GM12874 (cell line): ENCODE measurements around the gene MAST2.

Experiments
- TF ChIP-seq, protein P1 (sequence below): IDR thresholded peaks from 2 replicates; pipeline ENCODE4 v1.5.1; 2011; ENCODE audit warnings: low read depth, mild to moderate bottlenecking, control low read depth, low read length, moderate library complexity; ENCODE audit not compliant: insufficient read depth

Gene MAST2

DNA sequence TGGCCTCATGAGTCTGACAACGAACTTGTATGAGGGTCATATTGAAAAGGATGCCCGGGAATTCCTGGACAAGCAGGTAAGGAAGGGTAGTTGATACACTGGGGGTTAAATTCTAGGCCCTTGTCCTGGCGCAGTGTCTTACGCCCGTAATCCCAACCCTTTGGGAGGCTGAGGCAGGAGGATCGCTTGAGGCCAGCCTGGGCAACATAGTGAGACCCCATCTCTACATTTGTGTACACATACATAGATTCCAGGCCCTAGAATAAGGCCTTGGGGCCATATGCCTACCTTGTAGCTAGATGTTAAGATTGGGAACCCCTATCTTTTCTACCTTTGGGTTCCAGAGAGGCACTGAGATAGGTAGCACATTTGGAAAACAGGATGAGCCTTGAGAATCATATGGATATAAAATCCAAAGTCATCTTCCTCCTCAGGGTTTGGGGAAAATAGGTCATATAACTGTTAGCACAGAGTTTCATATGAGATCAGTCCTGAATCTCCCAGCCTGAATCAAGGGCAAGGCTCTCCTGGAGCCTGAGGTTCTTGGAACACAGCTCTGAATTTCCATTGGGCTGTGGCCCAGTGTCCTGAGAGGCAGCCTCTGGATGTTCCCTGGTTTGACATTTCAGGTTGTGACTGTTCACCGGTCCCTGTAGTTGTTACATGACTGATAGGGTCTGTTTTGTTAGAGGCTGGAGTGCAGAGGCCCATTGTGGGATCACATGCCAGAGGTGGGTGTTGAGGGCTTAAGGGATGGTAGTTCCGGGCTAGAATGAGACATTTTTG is 224.6 kb downstream of the MAST2 start:
- TF ChIP-seq, protein P1, sequence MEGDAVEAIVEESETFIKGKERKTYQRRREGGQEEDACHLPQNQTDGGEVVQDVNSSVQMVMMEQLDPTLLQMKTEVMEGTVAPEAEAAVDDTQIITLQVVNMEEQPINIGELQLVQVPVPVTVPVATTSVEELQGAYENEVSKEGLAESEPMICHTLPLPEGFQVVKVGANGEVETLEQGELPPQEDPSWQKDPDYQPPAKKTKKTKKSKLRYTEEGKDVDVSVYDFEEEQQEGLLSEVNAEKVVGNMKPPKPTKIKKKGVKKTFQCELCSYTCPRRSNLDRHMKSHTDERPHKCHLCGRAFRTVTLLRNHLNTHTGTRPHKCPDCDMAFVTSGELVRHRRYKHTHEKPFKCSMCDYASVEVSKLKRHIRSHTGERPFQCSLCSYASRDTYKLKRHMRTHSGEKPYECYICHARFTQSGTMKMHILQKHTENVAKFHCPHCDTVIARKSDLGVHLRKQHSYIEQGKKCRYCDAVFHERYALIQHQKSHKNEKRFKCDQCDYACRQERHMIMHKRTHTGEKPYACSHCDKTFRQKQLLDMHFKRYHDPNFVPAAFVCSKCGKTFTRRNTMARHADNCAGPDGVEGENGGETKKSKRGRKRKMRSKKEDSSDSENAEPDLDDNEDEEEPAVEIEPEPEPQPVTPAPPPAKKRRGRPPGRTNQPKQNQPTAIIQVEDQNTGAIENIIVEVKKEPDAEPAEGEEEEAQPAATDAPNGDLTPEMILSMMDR, result no peak

DNA sequence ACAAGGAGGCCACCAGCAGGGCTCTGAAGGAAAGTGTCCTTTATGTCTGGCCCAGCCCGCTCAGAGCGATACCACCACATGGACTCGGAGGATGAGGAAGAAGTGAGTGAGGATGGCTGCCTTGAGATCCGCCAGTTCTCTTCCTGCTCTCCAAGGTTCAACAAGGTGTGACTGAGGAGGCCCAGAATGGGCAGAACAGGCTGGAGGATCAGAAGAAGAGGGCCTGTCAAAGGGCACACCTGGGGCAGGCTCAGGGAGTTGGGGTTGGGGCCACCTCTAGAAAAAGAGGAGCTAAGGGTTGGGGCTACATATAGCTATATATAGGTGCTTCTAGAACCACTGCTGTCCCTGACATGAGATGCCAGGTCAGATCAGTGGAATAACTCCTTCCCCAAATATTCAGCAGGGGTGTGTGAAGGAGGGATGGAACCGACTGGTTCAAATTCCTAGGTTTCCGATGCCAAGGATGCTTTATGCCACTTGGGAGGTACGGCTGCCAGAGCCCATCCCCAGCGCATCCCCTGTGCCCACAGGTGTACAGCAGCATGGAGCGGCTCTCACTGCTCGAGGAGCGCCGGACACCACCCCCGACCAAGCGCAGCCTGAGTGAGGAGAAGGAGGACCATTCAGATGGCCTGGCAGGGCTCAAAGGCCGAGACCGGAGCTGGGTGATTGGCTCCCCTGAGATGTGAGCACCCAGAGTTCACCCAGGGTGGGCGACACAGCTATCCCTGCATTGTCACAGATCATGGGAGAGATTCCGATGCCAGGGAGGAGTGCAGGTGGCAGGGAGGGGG is 226.9 kb downstream of the MAST2 start:
- TF ChIP-seq, protein P1, result no peak

DNA sequence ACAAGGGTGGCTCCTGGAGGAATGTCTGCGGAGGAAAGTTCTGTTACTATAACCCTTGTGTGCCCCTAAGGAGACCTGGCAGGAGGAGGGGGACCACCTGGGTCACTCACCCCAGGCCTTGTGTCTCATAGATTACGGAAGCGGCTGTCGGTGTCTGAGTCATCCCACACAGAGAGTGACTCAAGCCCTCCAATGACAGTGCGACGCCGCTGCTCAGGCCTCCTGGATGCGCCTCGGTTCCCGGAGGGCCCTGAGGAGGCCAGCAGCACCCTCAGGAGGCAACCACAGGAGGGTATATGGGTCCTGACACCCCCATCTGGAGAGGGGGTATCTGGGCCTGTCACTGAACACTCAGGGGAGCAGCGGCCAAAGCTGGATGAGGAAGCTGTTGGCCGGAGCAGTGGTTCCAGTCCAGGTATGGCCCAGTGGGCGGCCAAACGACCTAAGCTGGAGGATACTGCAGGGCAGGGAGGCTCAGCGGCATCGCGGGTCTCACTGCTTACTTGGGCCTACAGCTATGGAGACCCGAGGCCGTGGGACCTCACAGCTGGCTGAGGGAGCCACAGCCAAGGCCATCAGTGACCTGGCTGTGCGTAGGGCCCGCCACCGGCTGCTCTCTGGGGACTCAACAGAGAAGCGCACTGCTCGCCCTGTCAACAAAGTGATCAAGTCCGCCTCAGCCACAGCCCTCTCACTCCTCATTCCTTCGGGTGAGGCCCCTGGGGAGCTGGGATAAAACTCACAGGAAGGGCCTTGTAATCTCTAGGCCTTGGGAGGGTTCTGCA is 227.7 kb downstream of the MAST2 start:
- TF ChIP-seq, protein P1, result no peak

DNA sequence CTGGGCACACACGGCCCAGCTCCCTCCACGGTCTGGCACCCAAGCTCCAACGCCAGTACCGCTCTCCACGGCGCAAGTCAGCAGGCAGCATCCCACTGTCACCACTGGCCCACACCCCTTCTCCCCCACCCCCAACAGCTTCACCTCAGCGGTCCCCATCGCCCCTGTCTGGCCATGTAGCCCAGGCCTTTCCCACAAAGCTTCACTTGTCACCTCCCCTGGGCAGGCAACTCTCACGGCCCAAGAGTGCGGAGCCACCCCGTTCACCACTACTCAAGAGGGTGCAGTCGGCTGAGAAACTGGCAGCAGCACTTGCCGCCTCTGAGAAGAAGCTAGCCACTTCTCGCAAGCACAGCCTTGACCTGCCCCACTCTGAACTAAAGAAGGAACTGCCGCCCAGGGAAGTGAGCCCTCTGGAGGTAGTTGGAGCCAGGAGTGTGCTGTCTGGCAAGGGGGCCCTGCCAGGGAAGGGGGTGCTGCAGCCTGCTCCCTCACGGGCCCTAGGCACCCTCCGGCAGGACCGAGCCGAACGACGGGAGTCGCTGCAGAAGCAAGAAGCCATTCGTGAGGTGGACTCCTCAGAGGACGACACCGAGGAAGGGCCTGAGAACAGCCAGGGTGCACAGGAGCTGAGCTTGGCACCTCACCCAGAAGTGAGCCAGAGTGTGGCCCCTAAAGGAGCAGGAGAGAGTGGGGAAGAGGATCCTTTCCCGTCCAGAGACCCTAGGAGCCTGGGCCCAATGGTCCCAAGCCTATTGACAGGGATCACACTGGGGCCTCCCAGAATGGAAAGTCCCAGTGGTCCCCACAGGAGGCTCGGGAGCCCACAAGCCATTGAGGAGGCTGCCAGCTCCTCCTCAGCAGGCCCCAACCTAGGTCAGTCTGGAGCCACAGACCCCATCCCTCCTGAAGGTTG is 231.4 kb downstream of the MAST2 start:
- TF ChIP-seq, protein P1, result no peak

DNA sequence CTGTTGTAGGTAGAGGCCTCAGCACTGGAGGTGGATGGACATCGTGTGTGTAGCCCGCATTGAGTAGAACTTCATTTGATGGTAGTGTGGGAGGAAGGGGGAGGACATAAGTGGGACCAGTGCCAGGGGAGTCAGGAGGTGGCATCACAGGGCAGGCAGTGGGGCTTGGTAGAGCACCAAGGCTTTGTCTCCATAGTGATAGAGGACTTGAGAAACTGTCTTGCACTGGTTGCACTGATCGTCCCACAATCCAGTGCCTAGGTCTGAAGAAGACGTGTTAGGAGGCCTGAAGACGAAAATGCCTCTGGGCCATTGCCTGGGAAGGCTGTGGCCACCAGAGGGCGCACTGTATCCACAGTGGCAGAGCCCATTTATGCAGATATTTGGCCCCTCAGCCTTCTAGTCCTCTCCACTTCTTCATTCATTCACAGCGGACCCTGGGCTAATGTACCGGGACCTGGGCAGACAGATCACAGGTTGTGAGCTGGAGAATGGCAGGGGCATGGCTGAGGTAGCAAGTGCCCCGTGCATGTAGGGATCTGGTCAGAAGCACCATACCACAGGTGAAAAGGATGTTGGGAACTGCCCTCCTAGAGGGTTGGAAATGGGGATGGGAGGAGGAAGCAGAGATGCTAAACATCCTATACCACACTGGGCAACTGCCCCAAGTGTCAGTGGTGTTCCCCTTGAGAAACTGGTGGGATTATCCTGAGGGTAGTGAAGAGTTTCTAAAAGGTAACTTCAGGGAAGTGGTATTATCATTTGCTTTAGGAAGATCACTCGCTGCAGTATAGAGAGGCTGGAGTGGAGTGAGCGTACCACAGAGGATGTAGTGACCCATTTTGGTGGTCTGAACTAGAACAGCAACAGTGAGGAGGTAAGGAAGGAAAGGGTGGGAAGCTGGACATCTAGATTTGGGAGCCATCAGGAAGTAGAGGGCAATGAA is 233.8 kb downstream of the MAST2 start:
- TF ChIP-seq, protein P1, result peak; percentile 95

DNA sequence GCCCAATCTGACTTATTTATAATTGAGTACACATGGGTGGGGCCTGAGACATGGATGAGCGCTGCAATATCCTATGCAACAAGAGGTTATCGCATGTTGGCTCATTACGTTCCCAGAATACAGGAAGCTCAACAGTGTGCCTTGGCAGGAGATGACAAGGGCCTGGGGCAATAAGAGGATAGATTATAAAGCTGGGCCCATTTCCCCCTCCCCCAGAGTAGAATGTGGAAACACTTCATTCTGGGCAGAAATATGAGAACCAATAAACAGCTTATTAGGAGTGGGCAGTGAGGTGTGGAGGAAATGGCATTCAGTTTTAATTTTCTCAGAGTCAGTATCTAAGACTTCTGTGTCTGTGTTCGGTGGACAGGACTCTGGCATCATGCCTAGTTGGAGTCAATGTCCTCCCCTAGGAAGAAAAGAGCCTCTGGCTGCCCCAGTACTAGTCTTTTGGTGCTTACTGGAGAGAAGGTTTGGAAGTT is 236.2 kb downstream of the MAST2 start:
- TF ChIP-seq, protein P1, result no peak
